NCI-H1694 treated with DMSO at 0.1 percent for 48 hours (cell line): ENCODE results near the gene STAC2.

ENCODE experiments used
- DNase-seq: peaks from one replicate; lab custom pipeline; 2025; lab: John Stamatoyannopoulos, UW

STAC2 gene

DNA sequence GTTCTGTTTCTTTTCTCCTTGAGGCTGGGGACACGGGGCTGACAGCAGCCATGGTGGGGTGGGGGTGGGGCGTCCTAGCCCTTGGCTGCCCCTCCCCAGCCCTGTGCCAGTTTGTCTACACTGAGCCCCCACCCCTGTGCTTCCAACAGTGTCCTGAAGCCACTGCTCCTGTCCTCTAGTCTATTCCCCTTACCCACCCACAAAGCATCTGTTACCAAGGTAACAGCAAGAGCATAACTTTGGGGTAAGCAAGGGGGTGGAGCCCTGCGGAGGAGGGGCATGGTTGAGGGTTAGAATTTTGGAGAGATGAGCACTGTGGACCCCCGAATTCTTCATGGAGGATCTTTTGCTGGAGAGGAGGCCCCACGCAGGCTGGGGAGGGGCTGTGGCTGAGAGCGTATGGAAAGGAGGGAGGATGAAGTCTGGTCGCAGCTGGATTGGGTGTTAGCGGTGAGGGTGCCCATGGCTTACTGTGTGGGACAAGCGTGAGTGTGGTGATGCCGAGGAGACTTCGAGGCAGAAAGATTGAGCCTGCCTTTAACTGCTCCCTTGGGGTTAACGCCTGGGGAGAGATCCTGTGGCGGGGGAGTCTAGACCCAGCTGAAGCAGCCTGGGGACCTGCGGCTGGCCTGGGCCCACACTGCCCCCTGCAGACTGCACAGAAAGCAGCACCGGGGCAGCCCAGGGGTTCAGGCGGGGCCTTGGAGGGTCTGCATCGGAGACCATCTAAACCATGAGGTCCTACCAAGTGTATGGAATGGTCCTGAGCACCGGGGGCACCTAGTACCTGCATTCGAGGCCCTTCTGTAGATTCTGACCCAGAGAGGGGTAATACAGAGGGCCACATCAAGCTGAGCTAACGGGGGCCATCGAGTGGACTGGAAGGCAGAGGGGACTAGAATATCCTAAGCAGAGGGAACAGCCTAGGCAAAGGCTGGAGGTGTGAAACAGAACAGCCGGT lies 6.1 kb upstream of the STAC2 start:
- DNase-seq = peak; percentile 40

DNA sequence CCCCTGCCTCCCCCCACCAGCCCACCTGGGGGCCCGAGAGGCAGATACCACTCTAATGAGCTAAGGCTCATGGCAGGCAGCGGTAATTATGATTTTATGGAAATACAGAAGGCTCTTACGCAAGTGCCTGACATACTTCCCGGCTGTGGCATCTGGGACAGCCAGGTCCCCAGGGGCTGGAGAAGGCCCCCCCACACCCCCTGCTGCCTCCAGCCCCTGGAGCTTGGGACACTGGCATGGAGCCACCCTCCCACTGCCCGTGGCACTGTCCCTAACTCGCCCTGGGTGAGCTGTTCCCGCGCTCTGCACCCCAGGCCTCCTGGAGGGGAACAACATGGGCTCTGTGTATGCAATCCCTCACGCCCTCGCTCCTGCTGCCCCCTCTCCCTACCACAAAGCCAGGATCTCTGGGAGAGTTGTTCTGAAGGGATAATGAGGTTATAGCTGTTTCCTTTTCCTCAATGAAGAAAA lies 5.4 kb upstream of the STAC2 start:
- no peak for DNase-seq

DNA sequence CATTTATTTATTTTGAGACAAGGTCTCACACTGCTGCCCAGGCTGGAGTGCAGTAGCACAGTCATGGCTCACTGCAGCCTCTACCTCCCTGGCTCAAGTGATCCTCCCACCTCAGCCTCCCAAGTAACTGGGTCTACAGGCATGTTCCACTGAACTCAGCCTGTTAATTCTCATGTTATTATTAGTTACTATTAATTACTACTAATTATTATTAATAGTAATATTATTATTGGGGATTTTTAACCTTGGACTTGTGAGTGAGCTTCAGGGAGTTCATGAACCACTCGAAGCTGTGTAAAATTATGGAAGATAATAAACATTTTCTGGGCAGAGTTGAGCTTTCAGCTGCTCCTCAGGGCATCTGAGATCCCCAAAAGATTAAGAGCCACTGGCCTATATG lies 4.6 kb upstream of the STAC2 start:
- DNase-seq = no peak

DNA sequence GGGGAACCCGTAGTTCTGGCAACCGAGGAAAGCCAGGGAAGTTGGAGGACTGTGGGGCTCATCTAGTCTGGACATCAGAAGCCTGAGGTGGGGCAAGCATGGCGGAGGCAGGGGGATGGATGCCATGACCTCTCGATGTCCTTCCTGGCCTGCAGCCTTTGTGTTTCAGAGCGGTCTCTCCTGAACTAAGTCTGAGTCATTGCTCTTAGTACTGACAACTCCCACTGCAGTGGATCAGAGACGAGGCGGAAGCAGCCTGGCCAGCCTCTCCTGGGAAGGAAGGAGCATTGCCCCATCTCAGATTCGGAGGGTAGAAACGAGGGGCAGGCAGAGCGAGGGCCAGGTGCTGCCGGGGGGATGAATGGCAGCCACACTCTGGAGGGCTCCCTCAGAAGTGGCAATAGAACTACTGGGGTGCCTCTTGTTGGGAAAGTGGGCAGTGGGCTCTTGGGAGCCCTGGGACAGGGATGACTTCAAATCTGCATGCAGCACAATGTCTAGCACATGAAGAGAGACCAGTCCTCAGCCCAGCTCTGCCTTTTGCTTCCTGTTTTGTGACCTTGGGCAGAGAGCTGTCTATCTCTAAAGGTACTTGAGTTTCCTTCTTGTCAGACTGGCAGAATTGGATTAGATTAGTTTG lies 3.6 kb upstream of the STAC2 start:
- no peak for DNase-seq

DNA sequence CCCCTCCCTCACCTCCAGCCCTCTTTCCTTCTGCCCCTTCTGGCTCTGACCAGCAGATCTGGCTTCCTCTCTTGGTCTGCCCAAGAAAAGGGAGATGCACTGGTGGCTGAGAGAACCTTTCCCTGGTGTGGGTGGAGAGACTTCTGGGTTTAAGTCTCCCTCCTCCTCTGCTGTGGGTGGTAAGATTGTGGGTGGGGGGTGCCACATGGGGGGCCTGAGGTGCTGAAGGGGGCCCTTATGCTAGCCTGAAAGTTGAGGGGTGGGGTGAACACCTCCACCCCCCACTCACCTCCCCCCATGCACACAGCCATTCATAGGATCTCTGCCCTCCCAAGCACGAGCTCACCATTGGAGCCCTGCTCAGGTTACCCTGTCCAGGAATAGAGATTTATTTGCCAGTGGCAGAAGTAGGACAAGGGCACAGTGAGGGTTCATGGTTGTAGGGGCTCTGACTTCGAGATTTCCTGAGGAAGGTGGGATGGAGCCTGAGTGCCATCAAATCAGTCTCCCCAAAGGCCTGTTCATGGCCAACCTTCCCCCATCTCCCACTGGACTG lies 1.7 kb upstream of the STAC2 start:
- no peak for DNase-seq

DNA sequence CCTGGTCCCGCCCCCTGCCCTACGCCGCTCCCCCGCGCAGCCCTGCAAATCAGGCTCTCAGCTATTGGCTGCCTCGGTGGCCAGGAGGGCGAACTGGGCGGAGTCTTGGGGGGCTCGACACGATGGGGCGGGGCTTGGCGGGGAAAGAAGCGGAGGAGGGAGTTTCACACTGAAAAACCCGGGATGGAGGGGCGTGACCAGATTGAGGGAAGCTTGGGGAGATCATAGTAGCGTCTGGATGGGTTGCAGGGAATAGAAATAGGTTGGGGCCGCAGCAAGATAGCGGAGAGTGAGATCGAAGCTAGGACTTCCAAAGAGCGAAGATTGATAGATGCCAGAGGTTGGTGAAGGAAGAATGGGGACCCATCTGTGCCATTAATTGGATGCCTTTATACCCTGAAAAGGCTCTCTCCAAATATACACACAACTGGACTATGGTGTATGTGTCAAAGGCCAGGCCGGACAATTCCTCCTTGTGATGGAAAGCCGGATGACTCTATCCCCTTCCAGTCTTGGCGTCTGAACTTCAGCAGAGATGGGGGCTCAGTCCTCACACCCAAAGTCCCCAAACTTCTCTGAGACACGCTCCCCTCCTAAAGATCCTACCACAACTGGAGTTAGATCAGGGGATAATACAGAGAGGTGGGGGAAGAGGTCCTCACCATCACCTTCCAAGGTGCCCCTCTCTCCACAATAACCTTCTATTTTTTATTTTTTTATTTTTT lies 376 bp upstream of the STAC2 start:
- peak; percentile 82 for DNase-seq

DNA sequence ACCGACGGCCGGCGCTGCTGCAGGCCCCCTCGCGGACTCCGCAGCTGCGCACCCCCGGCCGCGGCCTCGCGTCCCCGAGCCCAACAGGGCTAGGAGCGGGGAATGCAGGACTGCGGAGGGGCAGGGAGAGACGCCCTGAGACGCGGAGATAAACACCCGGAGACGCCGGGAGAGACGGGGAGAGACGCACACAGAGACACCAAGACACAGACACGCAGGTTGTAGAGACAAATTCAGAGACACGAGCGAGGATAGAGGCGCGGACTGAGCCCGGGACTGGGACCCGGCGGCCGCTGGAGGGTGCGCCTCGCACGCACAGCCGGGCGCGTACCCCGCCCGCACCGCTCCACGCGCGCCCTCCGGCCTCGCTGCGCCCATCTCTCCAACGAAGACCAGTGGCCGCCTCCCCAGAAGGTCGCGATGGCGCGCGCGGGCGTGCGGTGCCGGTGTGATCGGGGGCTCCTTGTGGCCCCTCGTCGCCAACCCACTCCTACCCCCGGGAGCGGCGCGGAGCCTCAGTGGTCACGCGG lies 902 bp downstream of the STAC2 start:
- DNase-seq = no peak

DNA sequence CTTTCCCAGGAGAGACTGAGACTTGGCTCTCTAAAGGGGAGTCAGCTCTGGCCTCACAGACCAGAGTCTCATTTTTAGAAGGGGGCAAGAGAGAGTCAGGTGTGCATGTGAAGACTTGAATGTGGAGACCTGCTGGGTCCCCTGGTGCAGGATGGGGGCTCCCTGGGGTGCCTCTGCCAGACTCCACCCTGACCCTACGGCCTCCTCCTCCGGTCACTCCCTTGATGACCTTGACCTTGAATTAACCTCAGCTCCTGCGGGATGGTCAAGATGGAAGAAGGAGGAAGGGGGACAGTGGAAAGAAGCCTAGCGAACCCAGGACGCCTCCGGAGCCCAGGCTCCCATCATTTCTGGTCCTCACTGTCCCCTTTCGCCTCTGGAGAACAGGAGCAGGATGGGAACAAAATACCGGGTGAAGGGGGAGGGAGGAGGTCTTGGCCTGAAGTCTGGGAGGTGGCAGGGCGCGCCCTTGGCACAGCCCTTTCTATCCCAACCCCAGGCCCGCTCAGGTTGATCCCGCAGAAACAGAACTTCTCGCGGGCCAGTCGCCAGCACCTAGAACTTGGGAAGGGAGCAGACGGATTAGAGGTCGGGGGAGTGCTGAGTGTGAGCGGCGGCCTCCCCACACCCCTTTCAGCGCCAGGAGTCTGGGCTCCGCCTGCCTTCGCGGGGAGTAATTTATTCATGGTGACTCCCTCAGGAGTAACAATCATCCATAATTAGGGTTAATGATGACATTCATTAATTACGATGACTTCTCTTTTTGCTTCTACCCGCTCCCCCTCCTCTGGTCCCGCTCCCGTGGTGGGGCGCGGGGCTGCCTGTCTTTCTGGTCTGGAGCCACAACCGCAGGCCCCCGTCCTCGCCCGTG lies 1.6 kb downstream of the STAC2 start:
- DNase-seq = no peak

DNA sequence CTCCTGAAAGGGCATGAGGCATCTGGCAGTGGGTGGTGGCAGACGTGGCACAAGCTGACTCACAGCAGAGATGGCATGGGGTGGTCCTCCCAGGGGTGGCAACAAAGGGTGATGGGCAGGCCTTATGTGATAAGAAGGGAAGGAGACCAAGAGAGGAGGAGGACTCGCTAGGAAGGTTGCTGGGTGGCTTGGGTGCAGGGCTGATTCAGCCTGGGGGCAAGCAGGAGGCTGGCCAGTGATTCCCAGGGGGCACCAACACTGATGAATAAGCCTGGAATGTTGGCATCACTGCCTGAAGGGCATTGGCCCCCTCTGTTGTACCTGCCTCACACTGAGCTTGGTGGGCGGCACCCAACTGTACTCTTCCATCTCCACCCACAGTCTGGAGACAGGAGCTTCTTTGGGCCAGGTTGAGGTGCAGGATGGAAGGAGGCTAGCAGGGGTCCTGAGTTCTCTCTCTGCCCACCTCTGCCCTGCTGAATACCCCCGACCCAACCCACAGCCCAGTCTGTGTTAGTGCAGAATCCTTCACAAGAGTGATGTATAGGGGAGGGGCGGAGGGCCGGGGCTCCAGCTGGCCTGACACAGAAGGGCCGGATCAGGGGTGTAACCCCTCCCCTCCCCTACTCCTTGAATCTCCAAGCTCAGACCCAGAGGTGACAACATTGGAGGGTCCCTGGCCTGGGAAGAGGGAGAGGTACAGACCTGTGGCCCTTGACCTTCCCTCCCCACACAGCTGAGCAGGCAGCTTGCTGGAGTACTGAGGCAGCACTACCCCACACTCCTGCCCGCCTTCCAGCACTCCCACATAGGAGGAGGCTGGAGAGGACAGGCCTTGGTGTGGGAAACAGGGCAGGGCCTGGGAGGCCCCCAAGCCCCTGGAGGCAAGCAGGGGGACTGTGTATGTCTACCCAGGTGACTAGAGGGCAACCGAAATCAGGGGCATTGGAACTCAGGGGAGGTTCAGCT lies 2.6 kb downstream of the STAC2 start:
- DNase-seq = no peak

DNA sequence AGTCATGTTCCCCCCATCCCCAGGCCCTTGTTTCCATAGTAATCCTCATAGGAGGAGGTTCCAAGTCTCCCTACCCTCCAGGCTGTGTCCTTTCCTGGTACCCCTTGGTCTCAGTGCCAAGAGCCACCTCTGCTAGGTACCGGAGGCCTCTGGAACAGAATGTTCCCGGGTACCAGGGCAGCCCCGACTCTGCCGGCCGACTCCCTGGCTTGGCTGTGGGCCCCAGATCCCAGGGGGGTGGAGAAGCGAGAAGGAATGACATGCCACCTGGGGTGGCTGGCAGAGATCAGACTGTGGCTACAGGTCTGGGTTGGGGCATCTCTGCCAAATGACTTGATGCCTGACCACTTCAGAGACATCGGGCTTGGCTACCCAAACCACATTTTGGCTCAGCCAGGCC lies 3.6 kb downstream of the STAC2 start:
- DNase-seq = no peak

DNA sequence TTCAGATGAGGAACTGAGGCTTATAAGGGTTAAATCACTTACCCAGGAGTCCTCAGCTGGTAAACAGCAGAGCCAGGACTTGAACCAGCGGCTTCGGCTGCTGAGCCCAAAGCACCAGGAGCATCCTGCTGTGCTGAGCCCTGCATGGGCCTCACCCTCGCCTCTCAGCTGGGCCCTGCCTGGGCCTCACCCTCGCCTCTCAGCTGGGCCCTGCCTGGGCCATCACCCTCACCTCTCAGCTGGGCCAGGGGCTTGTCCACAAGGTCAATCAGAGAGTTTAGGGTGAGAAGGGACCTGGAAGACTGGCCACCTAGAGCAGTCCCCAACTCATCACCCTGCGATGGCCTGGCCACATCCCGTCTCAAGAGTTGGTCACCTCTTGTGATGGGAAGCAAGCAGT lies 4.2 kb downstream of the STAC2 start:
- DNase-seq = no peak

DNA sequence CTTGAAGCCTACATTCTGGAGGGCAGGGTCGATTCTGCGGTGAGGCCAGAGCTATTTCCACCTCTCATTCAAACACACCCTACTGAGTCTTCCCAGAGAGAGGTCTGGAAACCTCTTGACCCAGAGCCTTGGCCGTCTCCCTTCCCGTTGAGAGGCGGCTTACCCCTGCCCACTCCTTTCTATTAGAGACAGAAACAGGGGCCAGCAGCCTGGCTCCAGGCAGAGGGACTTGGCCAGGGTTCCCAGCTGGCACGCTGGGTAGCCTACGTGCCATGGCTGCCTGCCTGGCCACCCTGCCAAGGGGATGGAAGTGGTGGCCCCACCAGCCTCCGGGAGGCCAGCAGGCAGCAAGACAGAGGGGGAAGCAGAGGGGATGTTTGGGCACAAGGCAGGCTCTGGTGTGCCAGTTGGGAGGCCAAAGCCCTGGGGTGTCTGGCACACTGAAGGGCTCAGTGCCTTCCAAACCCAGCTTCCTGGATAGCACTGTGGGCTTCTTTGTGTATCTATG lies 6.0 kb downstream of the STAC2 start:
- no peak for DNase-seq

DNA sequence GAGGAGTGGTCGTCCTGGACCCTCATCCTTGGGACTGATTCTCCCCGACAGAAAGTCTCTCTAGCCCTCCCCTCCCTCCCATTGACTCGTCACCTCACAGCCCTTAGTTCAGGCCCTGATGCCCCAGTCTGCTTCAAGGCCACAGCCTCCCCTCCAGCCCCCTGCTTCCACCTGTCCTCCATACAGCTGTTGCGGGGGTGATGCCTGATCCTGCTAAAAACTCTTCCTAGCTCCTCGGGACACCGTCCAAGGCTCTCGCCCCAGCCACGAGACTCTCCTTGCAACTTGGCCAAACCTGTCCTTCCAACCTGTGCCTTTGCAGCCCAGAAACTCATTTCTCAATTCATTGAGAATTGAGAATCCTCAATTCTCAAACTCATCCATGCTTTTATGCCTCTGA lies 6.8 kb downstream of the STAC2 start:
- DNase-seq = no peak

DNA sequence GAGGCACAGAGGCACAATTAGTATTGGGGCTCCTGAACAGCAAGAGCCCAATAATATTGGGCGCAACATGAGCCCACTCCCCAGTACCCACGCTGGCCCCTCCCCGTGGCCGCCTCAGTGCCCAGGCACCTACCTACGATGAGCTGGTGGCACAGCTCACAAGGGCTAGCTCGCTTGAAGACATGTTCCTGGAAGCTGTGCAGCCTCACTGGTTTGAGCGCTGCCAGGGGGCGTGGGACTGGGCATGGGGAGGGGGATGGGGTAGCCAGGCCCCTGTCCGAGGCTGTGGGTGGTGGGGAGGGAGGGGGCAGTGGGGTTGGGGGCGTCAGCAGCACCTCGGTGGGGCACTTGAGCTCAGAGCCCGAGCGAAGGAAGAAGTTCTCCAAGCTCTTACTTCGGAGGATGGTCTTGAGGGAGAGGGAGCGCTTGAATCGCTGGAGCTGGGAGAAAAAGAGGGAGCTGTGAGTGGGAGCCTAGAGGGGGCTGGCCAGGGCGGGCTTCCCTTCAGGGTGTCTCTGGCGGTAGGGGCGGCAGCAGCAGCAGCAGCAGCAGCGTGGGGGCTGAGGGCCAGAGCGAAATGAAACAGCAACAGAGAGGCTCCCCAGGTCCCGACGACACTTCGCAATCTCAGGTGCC lies 7.9 kb downstream of the STAC2 start:
- DNase-seq = no peak

DNA sequence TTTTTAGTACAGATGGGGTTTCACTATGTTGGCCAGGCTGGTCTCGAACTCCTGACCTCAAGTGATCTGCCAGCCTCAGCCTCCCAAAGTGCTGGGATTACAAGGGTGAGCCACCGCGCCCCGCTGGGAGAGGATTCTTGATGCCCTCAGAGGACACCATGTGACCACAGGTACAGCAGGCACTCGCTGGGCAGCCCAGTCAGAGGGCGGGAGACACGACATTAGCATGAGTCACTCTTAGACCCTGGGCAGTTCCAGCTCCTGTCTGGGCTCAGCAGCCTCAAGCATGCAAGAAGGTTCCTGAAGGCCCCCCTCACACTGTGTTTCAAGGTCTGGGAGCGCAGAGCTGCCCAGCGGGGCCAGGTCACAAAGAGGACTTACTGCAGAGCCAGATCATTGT lies 11.9 kb downstream of the STAC2 start:
- DNase-seq = no peak

DNA sequence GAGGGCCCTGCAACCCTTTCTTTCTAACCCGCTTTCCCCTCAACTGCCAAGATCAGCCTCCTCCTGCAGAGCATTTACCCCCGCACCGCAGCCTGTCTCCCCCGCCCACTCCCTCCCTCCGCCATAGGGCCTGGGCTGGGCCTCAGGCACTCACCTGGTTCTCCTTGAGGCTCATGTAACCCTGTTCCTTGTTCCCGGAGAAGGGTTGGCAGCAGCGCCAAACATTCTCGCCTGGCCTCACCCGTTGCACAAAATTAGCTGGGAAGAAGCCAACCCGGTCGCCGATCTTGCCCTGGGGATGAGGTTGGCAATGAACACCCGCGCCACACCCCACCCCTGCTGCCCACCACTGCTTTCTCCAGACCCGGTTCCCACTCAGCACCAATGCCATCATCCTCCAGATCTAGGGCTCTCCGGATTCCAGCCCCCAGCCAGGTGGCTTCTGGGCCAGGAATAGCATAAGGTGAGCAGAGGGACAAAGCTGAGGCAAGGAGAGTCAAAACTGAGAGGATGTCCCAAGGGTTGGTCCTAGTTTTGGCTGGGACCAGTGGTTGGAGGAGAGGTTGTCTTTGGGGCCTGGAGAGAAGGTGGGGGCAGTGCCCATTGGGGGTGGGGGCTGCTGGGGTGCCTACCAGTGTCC lies 12.8 kb downstream of the STAC2 start:
- DNase-seq = no peak

DNA sequence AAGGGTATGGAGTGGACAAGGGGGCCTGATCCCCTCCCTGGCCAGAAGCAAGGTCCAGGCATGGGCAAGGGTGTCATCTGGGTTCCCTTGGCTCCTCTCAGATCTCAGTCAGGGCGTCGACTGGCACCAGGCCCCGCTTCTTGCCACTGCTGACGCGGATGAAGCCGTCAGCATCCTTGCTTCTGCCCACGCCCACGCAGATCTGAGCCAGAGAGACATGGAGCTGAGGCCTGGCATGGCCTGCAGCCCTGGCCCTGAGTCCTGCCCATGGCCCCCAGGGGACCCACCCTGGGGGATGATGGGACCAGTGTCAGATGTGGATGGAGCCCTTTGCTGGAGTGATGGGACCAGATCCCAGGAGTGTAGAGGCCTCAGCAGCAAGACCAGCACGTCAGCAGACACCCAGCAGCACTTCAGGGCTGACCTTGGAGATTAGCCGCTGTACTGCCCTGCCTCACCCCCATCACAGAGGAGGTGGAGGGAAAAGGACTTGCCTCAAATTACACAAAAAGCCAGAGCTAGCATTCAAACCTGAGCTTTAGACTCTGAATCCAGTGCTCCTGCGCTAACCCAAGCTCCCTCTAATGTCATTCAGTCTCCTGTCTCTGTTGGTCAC lies 13.4 kb downstream of the STAC2 start:
- no peak for DNase-seq

DNA sequence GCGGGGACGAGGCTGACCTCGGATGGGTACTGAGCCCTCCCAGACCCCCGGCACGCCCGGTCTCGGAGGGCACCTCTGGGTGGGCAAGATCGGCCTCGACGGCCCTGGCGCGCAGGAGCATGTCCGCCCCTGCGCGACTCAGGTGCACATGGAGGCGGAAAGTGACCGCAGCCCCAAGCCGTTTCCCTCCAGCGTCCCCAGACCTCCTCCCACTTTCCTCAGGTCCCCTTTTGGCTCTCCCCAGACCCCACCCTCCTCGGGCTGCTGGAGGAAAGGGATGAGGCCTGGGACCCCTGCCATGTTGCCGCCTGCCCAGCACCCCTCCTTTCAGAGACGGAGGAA lies 15.7 kb downstream of the STAC2 start:
- DNase-seq = no peak
